Measurements from ENCODE around the gene TMEM163. TPM values are rescaled to one million over a fixed set of nuclear protein-coding genes. Genes with fewer than 3 reads are reported as not detected.
"Not testable (repeated sequence)": the region's sequence is repeated elsewhere in the genome, so short reads cannot be mapped to it uniquely, and the experiment has no call there.

Gene TMEM163
- total and polyA plus RNA-seq, 12 donors, result 0.16 to 1.7 (median 0.37) TPM

- Histone ChIP-seq H3K36me3 (no peaks in the 10 kb centered on the region), H3K27ac (no peak overlapping the region), H3K27me3 (peaks cover 0 to 22% (median 2%) of the 10 kb centered on the region in 7 donors), H3K9me3 (no peaks in the 10 kb centered on the region), H3K4me3 (no peak overlapping the region), H3K4me1 (no peaks in the 10 kb centered on the region)
- WGBS, 2 donors, result 56 to 65% methylated on average over 4 of the region's 4 CpGs
- intact Hi-C loops (cut with DNase I), result no loop called here
- DNase-seq (no peak), ATAC-seq (peak in 2 of 8 donors; percentile 41 to 63)
- no peak for TF ChIP-seq CTCF (IDR thresholded peaks at IDR 0.05)
Observed at GRCh38 chr2:134727385-134727784, 8.6 kb upstream of the TMEM163 start.

- Histone ChIP-seq H3K27me3 (peaks cover 0 to 29% (median 9%) of the 10 kb centered on the region in 7 donors), H3K9me3 (no peaks in the 10 kb centered on the region), H3K27ac (no peak overlapping the region), H3K4me1 (no peaks in the 10 kb centered on the region), H3K4me3 (no peak overlapping the region), H3K36me3 (no peaks in the 10 kb centered on the region)
- no peak for ATAC-seq
- intact Hi-C loops (cut with DNase I), result no loop called here
- no peak for TF ChIP-seq CTCF (IDR thresholded peaks at IDR 0.05)
- DNase-seq, result no peak
Observed at GRCh38 chr2:134726645-134727044, 7.8 kb upstream of the TMEM163 start.

- no peaks in the 10 kb centered on the region for H3K9me3 ChIP-seq
- no peak overlapping the region for H3K4me3 ChIP-seq
- intact Hi-C loops (cut with DNase I), result no loop called here
- no peak overlapping the region for H3K27ac ChIP-seq
- ATAC-seq (no peak), DNase-seq (no peak)
- no peaks in the 10 kb centered on the region for H3K36me3 ChIP-seq
- peaks cover 0 to 37% (median 14%) of the 10 kb centered on the region in 7 donors for H3K27me3 ChIP-seq
- TF ChIP-seq CTCF (IDR thresholded peaks at IDR 0.05), result no peak
- no peaks in the 10 kb centered on the region for H3K4me1 ChIP-seq
Observed at GRCh38 chr2:134725876-134726275, 7.1 kb upstream of the TMEM163 start.

GRCh38 chr2:134724341-134724740 is 5.5 kb upstream of the TMEM163 start:
- 92 to 96% methylated on average over 1 of the region's 1 CpG for WGBS, 2 donors

GRCh38 chr2:134723742-134724141 is 4.9 kb upstream of the TMEM163 start:
- H3K36me3 ChIP-seq; ATAC-seq; H3K4me3 ChIP-seq; H3K27ac ChIP-seq; intact Hi-C loops (cut with DNase I); H3K4me1 ChIP-seq; H3K9me3 ChIP-seq; DNase-seq: not testable (repeated sequence)
- 95 to 100% methylated on average over 2 of the region's 2 CpGs for WGBS, 2 donors
- peaks cover 6 to 56% (median 32%) of the 10 kb centered on the region in 7 donors for H3K27me3 ChIP-seq

More at GRCh38 chr2:134724341-134724740, 5.5 kb upstream of the TMEM163 start:
- Histone ChIP-seq H3K9me3 (no peaks in the 10 kb centered on the region), H3K27ac (no peak overlapping the region), H3K27me3 (peaks cover 2 to 52% (median 28%) of the 10 kb centered on the region in 7 donors), H3K36me3 (no peaks in the 10 kb centered on the region), H3K4me3 (no peak overlapping the region), H3K4me1 (peaks cover 0 to under 1% (median 0%) of the 10 kb centered on the region in 9 donors)
- DNase-seq, result no peak
- ATAC-seq, result no peak
- intact Hi-C loops (cut with DNase I), result no loop called here
- no peak for TF ChIP-seq CTCF (IDR thresholded peaks at IDR 0.05)

Data from heart right ventricle (tissue), 16 donors.